ENCODE results near the gene L2HGDH. TPM values are rescaled to one million over a fixed set of nuclear protein-coding genes. Genes with fewer than 3 reads are reported as not detected.
A peak's percentile ranks its signal among the peaks of the same experiment; 100 is the strongest.

Gene L2HGDH
- total RNA-seq, 1 experiment from 2014 or later: 16.9 TPM

DNA sequence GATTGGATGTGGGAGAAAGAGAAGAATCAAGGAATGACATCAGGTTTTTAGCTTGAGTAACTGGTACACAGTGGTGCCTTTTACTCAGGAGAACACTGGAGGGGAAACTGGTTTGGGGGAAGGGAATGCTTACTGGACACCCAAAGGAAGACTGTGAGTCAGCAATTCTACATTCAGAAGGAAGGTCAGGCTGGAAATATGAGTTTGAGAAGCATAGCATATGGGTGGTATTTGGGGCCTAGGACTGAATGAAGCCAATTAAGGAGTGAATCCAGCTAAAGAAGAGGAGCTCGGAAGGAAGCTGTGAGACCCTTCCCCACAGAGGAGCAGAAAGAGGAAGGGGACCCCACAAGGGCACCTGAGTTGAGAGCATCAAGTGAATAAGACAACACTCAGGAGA is 35.5 kb upstream of the L2HGDH start:
- H3K79me2 ChIP-seq (ENCODE audit: insufficient read depth, low read length): no peaks in the 10 kb centered on the region
- H3K27ac ChIP-seq (ENCODE audit: low read depth, low read length): no peak overlapping the region
- no peak overlapping the region for H3K4me3 ChIP-seq (replicated peaks in 1 of 2; ENCODE audit: low read depth in 1 of 2, low read length in 2 of 2)
- ATAC-seq: peak; percentile 54
- H3K27me3 ChIP-seq (ENCODE audit: insufficient read depth, low read length): no peaks in the 10 kb centered on the region
- no peaks in the 10 kb centered on the region for H3K9me2 ChIP-seq (ENCODE audit: insufficient read depth)
- CTCF ChIA-PET: interaction anchor here (0.6 kb wide), 1 partner anchor 56 kb away, joined by 3 read pairs; no protein-coding TSS in a partner anchor
- TF ChIP-seq ZNF274 (IDR thresholded peaks at IDR 0.05; ENCODE audit: low read depth, low read length) (no peak), FOSL1 (IDR thresholded peaks at IDR 0.05; ENCODE audit: low read depth) (no peak), ZFX (IDR thresholded peaks at IDR 0.05) (no peak), TCF7L2 (IDR thresholded peaks at IDR 0.05; ENCODE audit: borderline replicate concordance, extremely low read depth, insufficient read depth, insufficient read length) (no peak), ATF3 (IDR thresholded peaks at IDR 0.05) (no peak), REST (IDR thresholded peaks at IDR 0.05; ENCODE audit: low read depth) (no peak), POLR2AphosphoS5 (IDR thresholded peaks at IDR 0.05; ENCODE audit: low read depth, low read length) (no peak), CEBPB (IDR thresholded peaks at IDR 0.05; ENCODE audit: low read depth) (no peak), RAD21 (IDR thresholded peaks at IDR 0.05; ENCODE audit: low read depth) (no peak)
- no peaks in the 10 kb centered on the region for H3K9me3 ChIP-seq (ENCODE audit: control insufficient read depth in 1 of 2, insufficient read depth in 1 of 2, low read depth in 1 of 2, low read length in 2 of 2)
- H3K9ac ChIP-seq (ENCODE audit: low read length): no peak overlapping the region
- H3K36me3 ChIP-seq (ENCODE audit: control insufficient read depth in 1 of 2, insufficient read depth in 2 of 2, low read length in 2 of 2): no peaks in the 10 kb centered on the region
- no TSS peak for BruUV-seq (replicated peaks)
- no peaks in the 10 kb centered on the region for H4K20me1 ChIP-seq (ENCODE audit: insufficient read depth)
- H3K4me2 ChIP-seq (ENCODE audit: low read length): peak overlapping the region; percentile 27
- peaks cover 0 to 10% of the 10 kb centered on the region in 2 experiments; a peak in 2 of 4 replicates for H3K4me1 ChIP-seq (ENCODE audit: control insufficient read depth in 1 of 2, insufficient read depth in 2 of 2, low read length in 2 of 2)
- no peak for DNase-seq (ENCODE audit: low read depth, low spot score)
- H2AFZ ChIP-seq (ENCODE audit: low read depth, low read length, poor library complexity, severe bottlenecking): no peak overlapping the region
- intact Hi-C loops (cut with micrococcal nuclease): no loop called here
- POLR2A ChIA-PET: no interaction called here
- RAD21 ChIA-PET (ENCODE audit: low non-redundant PET in 1 of 2, low total read pairs in 2 of 2, uncharacterized antibody in 2 of 2, unreplicated experiment in 2 of 2): no interaction called here

Measured in HCT116 (cell line).